Esophagus muscularis mucosa (tissue), 4 donors: ENCODE data around the gene TMEM222. TPM values are rescaled to one million over a fixed set of nuclear protein-coding genes. Genes with fewer than 3 reads are reported as not detected.

ENCODE experiments used
- DNase-seq: peaks from one replicate; pipeline ENCODE4 v3.0.0-alpha.2; 2017; ENCODE audit errors: extremely low spot score
- H3K27ac ChIP-seq, 4 donors: fragments of 200-600 bp; sonication (generic); replicated peaks in 1 of 4; 1 replicate in 3 of 4; 2 replicates in 1 of 4; pipeline ENCODE4 v1.5.1; 2016 to 2019; ENCODE audit warnings: mild to moderate bottlenecking in 1 of 4
- H3K27me3 ChIP-seq, 4 donors: fragments of 200-600 bp; sonication (generic); one replicate each; pipeline versions ENCODE4 v1.5.1 to v1.6.0; 2016 to 2019
- H3K36me3 ChIP-seq, 4 donors: fragments of 200-600 bp; sonication (generic); one replicate each; pipeline ENCODE4 v1.5.1; 2016 to 2019
- H3K4me1 ChIP-seq, 4 donors: fragments of 200-600 bp; sonication (generic); one replicate each; pipeline ENCODE4 v1.5.1; 2016 to 2019
- H3K4me3 ChIP-seq, 4 donors: fragments of 200-600 bp; sonication (generic); 1 replicate in 2 of 4; 2 replicates in 2 of 4; pipeline ENCODE4 v1.5.1; 2016 to 2019; ENCODE audit warnings: mild to moderate bottlenecking in 4 of 4, moderate library complexity in 1 of 4
- H3K9me3 ChIP-seq, 4 donors: fragments of 200-600 bp; sonication (generic); 1 replicate in 3 of 4; 2 replicates in 1 of 4; pipeline ENCODE4 v1.5.1; 2016 to 2019
- CTCF ChIP-seq, 3 experiments: fragments of 200-600 bp in 2 of 3; fragments of 450-650 bp in 1 of 3; sonication (generic) in 2 of 3; IDR thresholded peaks; one replicate each; pipeline ENCODE4 v1.5.1; 2017 to 2019; ENCODE audit warnings: antibody characterized with exemption in 3 of 3, mild to moderate bottlenecking in 2 of 3, moderate library complexity in 1 of 3
- EP300 ChIP-seq: sonication (generic); formaldehyde crosslinking; IDR thresholded peaks from one replicate; pipeline ENCODE4 v1.6.1; 2017; ENCODE audit warnings: antibody characterized with exemption
- POLR2A ChIP-seq: fragments of 450-650 bp; IDR thresholded peaks from one replicate; pipeline ENCODE4 v1.6.1; 2017; ENCODE audit warnings: antibody characterized with exemption, moderate library complexity, mild to moderate bottlenecking, low read depth
- POLR2AphosphoS5 ChIP-seq, 2 donors: sonication (generic); formaldehyde crosslinking; IDR thresholded peaks; one replicate each; pipeline ENCODE4 v1.6.1; 2017; ENCODE audit warnings: antibody characterized with exemption in 2 of 2
- WGBS: methylation state at CpG from one replicate; pipeline ENCODE4 v1.1.5; 2018; 5-methylcytosine and 5-hydroxymethylcytosine counted together
- intact Hi-C: fragments of 100-400 bp; cut with DNase I; formaldehyde crosslinking; loops from one replicate; pipeline ENCODE4 v1.15.1; 2023
- total RNA-seq, 4 donors: library from RNA; depleted of rRNA; stranded (reverse); fragments of >200 nt; gene quantifications; one replicate each; pipeline versions ENCODE4 v1.1.0 to v1.2.1, GENCODE V29; 2016

TMEM222 gene
- total RNA-seq, 4 donors from 2014 or later, result 23.3 to 35.3 (median 31.8) TPM

GRCh38 chr1:27350663-27351540, 28.9 kb downstream of the TMEM222 start:
- Histone ChIP-seq H3K9me3 (no peaks in the 10 kb centered on the region), H3K4me1 (peaks cover 23 to 32% (median 30%) of the 10 kb centered on the region in 4 donors), H3K4me3 (peak overlapping the region; percentile 53 to 59 (median 56)), H3K27me3 (peaks cover 0 to 40% (median 7%) of the 10 kb centered on the region in 4 donors), H3K27ac (peak overlapping the region in 3 of 4 donors; percentile 43 to 52 (median 49)), H3K36me3 (peaks cover 25 to 35% (median 32%) of the 10 kb centered on the region in 4 donors)
- TF ChIP-seq EP300 (no peak), POLR2AphosphoS5 (IDR thresholded peaks at IDR 0.05) (peak in 1 of 2 donors; percentile 8)
- 42% methylated on average over 34 of the region's 62 CpGs for WGBS
- intact Hi-C loops, result no loop called here
- no peak for DNase-seq

- H3K4me3 ChIP-seq, result peak overlapping the region; percentile 53 to 59 (median 56)
- WGBS, result 65% methylated on average over 6 of the region's 8 CpGs
- H3K27me3 ChIP-seq, result peaks cover 0 to 40% (median 7%) of the 10 kb centered on the region in 4 donors
- no peak for DNase-seq
- peaks cover 23 to 32% (median 30%) of the 10 kb centered on the region in 4 donors for H3K4me1 ChIP-seq
- peak overlapping the region in 3 of 4 donors; percentile 43 to 52 (median 49) for H3K27ac ChIP-seq
- H3K36me3 ChIP-seq, result peaks cover 32 to 42% (median 39%) of the 10 kb centered on the region in 4 donors
- intact Hi-C loops, result no loop called here
- H3K9me3 ChIP-seq, result no peaks in the 10 kb centered on the region
- no peak for TF ChIP-seq CTCF (IDR thresholded peaks at IDR 0.05)
- TF ChIP-seq POLR2AphosphoS5 (IDR thresholded peaks at IDR 0.05), result no peak
These were observed 29.7 kb downstream of the TMEM222 start for GRCh38 chr1:27351541-27352107.

- no peaks in the 10 kb centered on the region for H3K9me3 ChIP-seq
- H3K4me3 ChIP-seq, result no peak overlapping the region
- H3K36me3 ChIP-seq, result peaks cover 43 to 57% (median 54%) of the 10 kb centered on the region in 4 donors
- no peak for DNase-seq
- intact Hi-C loops, result no loop called here
- TF ChIP-seq EP300 (no peak), CTCF (IDR thresholded peaks at IDR 0.05) (no peak), POLR2AphosphoS5 (IDR thresholded peaks at IDR 0.05) (no peak), POLR2A (no peak)
- WGBS, result 90% methylated on average over 10 of the region's 13 CpGs
- no peak overlapping the region for H3K27ac ChIP-seq
- H3K27me3 ChIP-seq, result peaks cover 0 to 28% (median 7%) of the 10 kb centered on the region in 4 donors
- H3K4me1 ChIP-seq, result peaks cover 31 to 45% (median 43%) of the 10 kb centered on the region in 4 donors
These were observed 31.2 kb downstream of the TMEM222 start for GRCh38 chr1:27353166-27353565.

- Histone ChIP-seq H3K27ac (no peak overlapping the region), H3K9me3 (no peaks in the 10 kb centered on the region), H3K27me3 (peaks cover 0 to 26% (median 7%) of the 10 kb centered on the region in 4 donors), H3K4me3 (no peak overlapping the region), H3K36me3 (peaks cover 47 to 62% (median 59%) of the 10 kb centered on the region in 4 donors), H3K4me1 (peaks cover 31 to 48% (median 45%) of the 10 kb centered on the region in 4 donors)
- no peak for DNase-seq
- TF ChIP-seq CTCF (IDR thresholded peaks at IDR 0.05) (no peak), EP300 (no peak), POLR2A (no peak), POLR2AphosphoS5 (IDR thresholded peaks at IDR 0.05) (no peak)
- WGBS, result 90% methylated on average over 3 of the region's 3 CpGs
- intact Hi-C loops, result no loop called here
These were observed 31.7 kb downstream of the TMEM222 start for GRCh38 chr1:27353629-27354028.

DNA sequence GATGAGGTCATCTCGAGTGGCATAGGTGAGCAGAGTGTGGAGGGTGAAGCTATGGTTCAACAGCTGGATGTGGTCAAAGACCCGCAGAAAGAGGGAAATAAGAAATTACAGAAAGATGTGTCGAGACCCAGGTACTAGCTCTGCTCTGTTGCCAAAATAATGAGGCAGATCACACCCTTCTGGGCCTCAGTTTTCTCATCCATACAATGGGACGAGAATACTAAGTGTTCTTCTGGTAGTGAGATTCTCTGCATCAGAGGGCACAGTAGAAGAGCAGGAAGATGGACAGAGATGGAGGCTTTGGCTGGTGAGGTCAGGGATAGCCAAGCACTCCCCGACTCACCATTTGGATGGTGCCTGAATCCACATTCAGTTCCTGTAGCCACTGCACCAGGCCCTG, 33.7 kb downstream of the TMEM222 start:
- no peak for DNase-seq
- no peak overlapping the region for H3K27ac ChIP-seq
- H3K9me3 ChIP-seq, result no peaks in the 10 kb centered on the region
- TF ChIP-seq POLR2A, result no peak
- 83% methylated on average over 5 of the region's 5 CpGs for WGBS
- no peak overlapping the region for H3K4me3 ChIP-seq
- peaks cover 22 to 37% (median 33%) of the 10 kb centered on the region in 4 donors for H3K4me1 ChIP-seq
- peaks cover 0 to 6% (median 2%) of the 10 kb centered on the region in 4 donors for H3K27me3 ChIP-seq
- peaks cover 56 to 83% (median 80%) of the 10 kb centered on the region in 4 donors for H3K36me3 ChIP-seq
- intact Hi-C loops, result loop anchor here (2.0 kb wide), 1 partner anchor 55 kb away; no protein-coding TSS in a partner anchor
